HG03432 (cell line): ENCODE data around the gene ADTRP.

Experiments
- ATAC-seq: cut with Tn5 transposase; IDR thresholded peaks from one replicate; pipeline ENCODE4 v1.9.1; 2021; ENCODE audit warnings: mild to moderate bottlenecking, moderate library complexity; ENCODE audit not compliant: unreplicated experiment

The ADTRP gene, protein sequence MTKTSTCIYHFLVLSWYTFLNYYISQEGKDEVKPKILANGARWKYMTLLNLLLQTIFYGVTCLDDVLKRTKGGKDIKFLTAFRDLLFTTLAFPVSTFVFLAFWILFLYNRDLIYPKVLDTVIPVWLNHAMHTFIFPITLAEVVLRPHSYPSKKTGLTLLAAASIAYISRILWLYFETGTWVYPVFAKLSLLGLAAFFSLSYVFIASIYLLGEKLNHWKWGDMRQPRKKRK

GRCh38 chr6:11778648-11779328 lies at the start of gene ADTRP:
Gene ADTRP (minus strand): TSS chr6:11778803. CDS start chr6:11778759, 44 bp downstream.
- no peak for ATAC-seq

DNA sequence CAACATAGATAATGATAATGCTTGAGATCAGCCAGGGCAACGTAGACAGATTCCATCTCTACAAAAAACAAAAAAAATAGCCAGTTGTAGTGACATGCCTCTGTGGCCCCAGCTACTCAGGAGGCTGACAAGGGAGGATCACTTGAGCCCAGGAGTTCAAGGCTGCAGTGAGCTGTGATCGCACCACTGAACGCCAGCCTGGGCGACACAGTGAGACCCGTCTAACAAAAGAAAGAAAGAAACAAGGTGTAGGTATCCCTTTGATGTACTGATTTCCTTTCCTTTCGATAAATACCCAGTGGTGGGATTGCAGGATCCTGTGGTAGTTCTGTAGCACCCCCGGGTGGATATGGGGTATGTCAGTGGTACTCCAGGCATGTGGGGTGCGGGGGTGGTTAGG lies 48.2 kb upstream of the ADTRP start:
- no peak for ATAC-seq

- ATAC-seq: peak; percentile 81
Measured at GRCh38 chr6:11824986-11825385, 46.4 kb upstream of the ADTRP start.

DNA sequence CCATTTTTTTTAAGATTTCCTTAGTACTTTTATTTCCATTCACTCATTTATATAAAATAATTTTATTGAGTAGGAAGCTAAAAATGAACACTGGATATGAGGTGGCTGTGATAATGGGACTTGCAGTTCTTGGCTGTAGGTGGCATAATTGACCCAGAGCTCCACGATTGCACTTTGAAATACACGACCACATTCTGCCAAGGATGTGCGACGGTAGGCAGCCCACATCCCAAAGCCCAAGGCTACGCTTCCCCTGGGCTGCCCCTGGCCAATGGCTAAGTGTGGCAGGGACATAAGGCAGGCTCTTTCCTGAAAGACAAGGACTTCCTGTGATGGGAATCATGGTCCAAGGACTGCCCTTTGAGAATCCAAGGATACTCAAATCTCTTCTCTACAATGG lies 43.7 kb upstream of the ADTRP start:
- ATAC-seq: no peak

DNA sequence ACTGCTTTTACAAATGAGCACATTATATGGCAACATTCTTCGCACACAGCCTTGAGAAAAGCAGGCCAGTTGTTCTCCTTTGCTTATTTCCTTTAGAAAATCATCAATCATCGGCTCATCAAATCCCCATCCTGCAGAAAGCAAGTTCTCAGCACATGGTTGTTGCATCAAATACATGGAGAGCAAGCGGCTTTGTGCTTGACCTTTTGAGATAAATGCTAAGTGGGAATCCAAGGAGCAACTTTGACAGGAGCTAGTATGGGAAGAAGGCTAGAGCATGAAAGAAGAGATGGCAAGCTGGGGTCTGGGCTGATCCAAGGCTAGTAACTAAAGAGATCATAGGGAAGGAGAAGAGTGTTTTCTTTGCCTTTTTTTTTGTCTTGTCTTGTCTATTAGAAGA lies 43.2 kb upstream of the ADTRP start:
- ATAC-seq: no peak

DNA sequence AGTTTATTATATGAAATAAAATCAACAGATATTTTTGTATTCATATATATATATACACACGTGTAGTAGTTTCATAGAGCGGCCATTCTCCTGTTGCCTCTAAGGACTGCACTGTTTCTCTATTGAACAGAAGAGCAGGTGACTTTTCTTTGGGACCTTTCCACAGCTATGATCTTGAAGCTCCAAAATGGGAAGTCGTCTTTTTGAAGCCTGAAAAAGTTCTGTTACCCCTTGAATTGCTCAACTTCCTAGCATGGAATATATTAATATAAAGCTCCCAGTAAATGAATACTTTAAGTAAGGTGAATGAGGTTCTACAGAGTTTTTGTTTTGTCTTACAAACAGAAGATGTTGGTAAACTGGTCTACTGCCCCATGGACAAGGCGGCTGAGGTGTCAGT lies 42.2 kb upstream of the ADTRP start:
- no peak for ATAC-seq

DNA sequence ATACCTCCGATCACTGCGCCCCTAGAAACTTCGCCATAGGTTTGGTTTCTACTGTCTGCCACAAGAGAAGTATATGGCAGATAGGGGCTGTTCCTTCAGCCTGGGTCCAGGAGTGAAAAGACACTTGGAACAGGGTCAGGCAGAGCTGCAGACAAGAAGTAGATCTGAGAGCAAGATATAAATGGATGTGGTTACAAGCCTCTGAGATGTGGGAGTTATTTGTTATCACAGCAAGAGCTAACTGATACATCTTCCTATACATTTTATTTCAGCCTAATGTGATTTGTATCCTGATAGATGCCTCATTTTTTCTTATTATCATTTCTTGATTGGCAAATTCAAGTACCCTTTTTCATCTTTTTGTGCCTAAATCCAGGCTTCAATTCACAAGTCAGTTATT lies 40.9 kb upstream of the ADTRP start:
- no peak for ATAC-seq

DNA sequence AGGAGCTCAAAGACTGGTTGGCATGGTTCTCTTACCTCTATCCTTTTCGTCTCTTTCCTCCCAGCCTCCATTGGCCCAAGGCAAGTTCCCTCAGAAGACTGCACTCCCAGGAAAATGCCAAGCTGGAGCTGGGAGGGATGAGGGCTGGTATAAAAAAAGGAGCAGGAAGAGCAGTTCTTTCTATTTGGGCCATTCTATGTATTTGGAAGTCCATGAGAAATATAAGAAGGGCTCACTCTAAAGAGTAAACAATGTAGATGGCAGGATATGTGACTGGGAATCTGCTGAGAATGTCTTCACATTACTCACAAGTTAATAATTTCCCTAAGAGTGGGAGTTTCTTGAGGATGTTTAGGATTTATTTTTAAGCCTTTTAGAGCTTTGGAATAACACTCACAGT lies 36.6 kb upstream of the ADTRP start:
- ATAC-seq: no peak

GRCh38 chr6:11814819-11815218 lies 36.2 kb upstream of the ADTRP start:
- ATAC-seq: no peak

- ATAC-seq: no peak
Measured at GRCh38 chr6:11814106-11814505, 35.5 kb upstream of the ADTRP start.

DNA sequence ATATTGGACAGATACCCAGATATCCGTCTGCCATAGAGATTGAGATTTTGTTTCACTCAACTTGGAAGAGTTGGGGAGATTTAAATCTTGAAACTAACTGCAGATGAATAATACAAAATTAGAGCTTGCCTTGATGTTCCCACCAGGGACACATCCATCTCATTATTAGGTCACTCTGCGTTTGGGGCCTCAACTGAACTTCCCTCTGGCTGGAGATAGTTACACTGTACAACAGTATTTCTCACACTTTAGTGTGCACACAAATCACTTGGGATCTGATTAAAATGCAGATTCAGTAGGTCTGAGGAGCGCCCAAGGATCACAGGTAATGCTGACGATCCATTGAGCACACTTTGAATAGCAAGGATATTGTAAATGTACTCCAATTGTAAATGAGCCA lies 35.0 kb upstream of the ADTRP start:
- ATAC-seq: no peak

- ATAC-seq: no peak
Measured at GRCh38 chr6:11812951-11813350, 34.3 kb upstream of the ADTRP start.

GRCh38 chr6:11812439-11812838 lies 33.8 kb upstream of the ADTRP start:
- ATAC-seq: no peak

DNA sequence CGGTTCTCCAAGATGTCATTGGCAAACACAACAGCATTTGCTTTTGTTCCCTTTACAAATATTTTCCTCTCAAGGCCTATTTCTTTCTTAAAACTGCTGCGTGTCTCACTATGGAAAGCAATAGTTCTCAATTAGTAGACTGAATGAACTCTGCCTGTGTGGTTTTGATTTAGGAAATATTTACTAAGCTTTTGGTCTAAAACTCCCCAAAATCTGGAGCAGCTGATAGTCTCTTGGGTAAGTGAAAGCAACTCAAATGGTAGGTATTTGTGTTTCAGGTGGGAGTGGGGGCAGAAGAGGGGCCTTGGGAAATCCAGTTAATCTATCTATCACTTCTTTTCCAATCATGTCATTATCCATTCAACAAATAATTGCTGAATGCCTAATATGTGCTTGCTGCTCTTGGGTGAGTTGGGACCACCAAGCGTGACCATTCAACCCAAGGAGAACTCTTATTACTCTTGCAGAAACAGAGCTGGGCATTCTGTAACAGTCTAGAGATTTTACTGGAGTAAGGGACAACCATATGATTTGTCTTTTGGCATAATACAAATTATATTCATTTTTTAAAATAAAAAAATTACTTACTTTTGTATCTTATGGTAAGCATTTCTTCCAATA lies 33.2 kb upstream of the ADTRP start:
- no peak for ATAC-seq

DNA sequence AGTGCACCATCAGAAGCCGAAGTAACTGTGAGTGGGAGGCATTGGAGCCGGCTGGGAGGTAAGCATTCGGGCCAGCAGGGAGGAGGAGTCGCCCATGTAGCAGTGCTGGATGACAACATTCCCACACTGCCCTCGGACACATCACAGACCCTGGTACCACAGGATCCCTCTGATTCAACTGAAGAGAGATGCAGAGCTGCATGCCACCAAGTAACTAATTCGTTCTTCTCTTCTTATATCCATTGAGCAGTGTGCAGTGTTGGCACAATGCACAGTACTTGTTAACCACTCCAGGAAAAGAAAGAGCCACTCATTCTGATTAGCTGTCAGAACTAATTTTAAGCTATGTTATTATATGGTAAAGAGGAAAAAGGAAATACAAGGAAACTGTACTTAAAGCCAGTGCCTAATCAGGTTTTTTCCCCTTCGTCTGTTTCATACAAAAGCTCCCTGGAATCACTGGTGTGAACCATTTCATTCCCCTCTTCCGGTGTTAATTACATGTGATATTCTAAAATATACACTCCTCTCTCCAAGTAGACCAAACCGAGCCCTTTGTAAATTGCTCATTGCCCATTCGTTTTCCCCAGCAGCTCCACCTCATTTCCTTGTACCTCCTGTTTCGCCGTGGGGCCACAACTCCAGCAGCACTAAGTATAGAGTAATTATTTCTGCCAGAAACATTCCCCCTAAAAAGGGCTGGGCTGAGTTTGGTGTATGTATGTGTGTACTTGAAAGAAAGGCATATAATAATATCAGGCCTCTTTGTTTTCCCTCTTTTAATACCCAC lies 32.4 kb upstream of the ADTRP start:
- ATAC-seq: no peak

- no peak for ATAC-seq
Measured at GRCh38 chr6:11810039-11810541, 31.5 kb upstream of the ADTRP start.

DNA sequence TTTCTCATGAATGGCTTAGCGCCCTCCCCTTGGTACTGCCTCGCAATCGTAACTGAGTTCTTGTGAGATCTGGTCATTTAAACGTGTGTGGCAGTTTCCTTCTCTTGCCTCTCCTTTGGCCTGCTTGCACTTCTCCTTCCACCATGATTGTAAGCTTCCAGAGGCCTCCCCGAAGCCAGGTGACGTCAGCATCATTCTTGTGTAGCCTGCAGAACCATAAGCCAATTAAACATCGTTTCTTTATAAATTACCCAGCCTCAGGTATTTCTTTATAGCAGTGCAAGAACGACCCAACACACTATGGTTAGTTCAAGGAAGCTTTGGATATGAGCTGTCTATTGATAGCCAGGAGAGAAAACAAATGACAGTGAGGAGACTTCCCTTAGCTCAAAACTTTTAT lies 29.5 kb upstream of the ADTRP start:
- no peak for ATAC-seq

DNA sequence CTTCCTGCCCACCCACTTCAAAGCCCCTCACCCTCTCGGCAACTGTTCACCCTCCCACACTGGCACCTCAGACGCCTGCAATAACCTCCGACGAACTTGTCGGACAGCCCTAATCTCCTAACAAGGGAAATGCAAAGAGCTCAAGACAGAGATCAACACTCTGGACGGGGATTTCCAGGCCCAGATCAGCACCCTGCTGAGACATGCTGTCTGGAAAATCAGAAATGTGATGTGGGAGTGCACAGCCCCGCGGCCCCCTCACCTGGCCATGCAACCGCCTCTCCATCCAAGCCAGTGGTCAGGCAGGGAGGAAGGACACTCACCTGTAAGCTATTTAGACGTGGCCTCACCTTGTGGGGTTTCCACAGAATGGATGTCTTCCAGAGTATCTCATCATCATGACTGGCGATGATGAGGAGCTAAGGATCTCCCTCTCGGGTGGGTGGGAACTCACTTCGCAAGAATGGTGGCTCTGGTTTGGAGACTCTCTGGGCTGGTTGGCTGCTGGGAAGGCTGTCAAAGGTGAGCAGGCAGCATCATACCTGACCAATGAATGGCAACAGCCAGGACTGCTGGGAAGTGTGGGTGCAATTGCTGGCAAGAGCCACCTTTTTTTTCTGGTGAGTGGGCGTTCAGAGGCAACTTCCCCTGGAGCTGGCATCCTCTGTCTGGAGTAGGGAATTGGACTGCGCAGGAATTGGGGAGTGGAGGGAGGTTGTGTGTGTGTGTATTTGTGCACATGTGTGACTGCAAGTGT lies 28.1 kb upstream of the ADTRP start:
- no peak for ATAC-seq

DNA sequence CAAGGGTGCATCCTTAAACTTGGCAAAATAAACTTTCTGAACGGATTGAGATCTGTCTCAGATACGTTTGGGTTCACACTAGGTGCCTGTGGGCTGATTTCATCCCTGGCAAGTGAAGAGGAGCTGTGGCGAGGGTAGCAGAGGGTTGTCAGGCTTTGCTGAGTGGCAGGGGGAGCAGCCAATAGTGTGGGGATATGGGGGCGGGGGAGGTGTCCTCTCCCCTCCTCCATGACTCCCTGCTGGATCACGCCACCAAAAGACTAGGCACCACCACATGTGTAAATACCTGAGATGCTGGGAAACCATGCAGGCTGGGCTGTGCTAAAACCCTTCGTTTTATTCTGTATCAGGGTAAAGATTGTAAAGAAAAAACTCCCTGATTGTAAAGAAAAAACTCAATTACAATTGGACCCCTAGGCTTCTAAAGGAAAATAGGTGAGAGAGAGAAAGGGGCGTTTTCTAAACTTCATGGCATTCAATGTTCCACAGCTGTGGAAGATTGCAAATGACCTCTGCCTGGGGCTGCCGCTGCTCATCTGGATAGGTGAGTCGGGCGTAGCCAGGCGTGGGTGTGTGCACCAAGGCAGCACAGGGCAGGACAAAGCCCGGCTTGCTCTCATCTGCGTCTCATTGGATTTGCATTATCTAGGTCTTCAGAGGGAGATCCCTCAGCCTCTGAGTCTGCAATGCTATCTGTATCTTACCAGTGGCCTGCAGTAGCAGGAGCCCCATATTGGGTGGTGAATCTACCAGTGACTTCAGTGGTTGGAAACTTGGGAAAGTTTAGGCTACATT lies 26.9 kb upstream of the ADTRP start:
- ATAC-seq: no peak

DNA sequence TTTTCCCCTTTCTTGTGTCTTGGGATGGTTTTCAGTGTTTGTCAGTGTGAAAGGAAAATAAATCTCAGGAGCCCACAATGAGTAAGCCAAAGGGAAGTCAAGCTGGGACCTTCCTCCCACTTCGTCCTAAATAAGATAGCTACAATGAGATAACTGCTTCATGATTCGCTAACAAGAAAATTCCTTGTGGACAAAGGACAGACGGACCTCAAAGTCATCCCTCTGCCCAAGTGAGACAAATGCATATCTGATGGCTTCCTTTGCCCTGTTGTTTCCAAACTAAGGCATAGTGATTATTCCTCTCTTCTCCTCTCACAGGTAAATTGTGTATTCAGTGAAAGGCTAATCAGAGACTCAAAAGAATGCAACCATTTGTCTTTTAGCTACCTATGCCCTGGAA lies 26.1 kb upstream of the ADTRP start:
- ATAC-seq: no peak
